NB4 (cell line): ENCODE data around the gene PLEKHA6.

Experiments used
- CTCF ChIP-seq: IDR thresholded peaks from one replicate; pipeline ENCODE4 v1.5.1; 2012; ENCODE audit warnings: low read depth, low read length
- MAX ChIP-seq: IDR thresholded peaks from 2 replicates; pipeline ENCODE4 v1.6.1; 2011; ENCODE audit warnings: low read depth, low read length
- MYC ChIP-seq: IDR thresholded peaks from 2 replicates; pipeline ENCODE4 v1.6.1; 2011; ENCODE audit warnings: low read depth, low read length
- POLR2A ChIP-seq: IDR thresholded peaks from 2 replicates; pipeline ENCODE4 v1.6.1; 2011; ENCODE audit warnings: mild to moderate bottlenecking; ENCODE audit not compliant: insufficient read length; ENCODE audit errors: extremely low read depth

- no peak for TF ChIP-seq POLR2A
- no peak for TF ChIP-seq MAX
- TF ChIP-seq CTCF = no peak
- TF ChIP-seq MYC = no peak
These were observed 66.0 kb downstream of the PLEKHA6 start for GRCh38 chr1:204293605-204294337.
